ENCODE results near the gene PAH.

DNA sequence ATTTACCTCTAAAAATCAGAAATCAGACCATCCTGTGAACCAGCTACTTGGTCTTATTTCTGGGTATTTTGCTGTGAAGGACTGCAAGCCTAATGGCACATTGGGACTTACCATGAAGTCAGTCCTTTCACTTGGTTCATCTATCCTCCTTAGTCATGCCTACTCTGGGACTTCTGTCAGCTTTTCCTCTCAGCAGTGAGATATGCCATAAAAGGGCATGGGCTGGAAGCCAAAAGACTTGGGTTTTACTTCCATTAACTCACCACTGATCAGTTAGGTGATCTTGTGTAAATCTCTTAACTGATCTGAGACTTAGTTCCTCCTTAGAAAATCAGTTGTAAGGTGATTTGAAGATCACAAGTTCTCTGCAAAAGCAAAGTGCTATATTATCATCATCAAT is 116.5 kb downstream of the PAH start:
- TF ChIP-seq, protein P1, sequence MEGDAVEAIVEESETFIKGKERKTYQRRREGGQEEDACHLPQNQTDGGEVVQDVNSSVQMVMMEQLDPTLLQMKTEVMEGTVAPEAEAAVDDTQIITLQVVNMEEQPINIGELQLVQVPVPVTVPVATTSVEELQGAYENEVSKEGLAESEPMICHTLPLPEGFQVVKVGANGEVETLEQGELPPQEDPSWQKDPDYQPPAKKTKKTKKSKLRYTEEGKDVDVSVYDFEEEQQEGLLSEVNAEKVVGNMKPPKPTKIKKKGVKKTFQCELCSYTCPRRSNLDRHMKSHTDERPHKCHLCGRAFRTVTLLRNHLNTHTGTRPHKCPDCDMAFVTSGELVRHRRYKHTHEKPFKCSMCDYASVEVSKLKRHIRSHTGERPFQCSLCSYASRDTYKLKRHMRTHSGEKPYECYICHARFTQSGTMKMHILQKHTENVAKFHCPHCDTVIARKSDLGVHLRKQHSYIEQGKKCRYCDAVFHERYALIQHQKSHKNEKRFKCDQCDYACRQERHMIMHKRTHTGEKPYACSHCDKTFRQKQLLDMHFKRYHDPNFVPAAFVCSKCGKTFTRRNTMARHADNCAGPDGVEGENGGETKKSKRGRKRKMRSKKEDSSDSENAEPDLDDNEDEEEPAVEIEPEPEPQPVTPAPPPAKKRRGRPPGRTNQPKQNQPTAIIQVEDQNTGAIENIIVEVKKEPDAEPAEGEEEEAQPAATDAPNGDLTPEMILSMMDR (conservative IDR thresholded peaks at IDR 0.05; ENCODE audit: low read length), result no peak
- no peak for TF ChIP-seq EZH2phosphoT487 (IDR thresholded peaks at IDR 0.05; ENCODE audit: borderline replicate concordance)

All from Loucy (cell line).